ENCODE data around the gene IGFALS. TPM values are rescaled to one million over a fixed set of nuclear protein-coding genes. Genes with fewer than 3 reads are reported as not detected.

IGFALS gene
- total and polyA plus RNA-seq, 4 donors, result 0.84 TPM; not detected in 3

- DNase-seq (no peak), ATAC-seq (ENCODE audit: low FRiP score) (no peak)
- Histone ChIP-seq H3K9me3 (ENCODE audit: control insufficient read depth, low read length) (no peaks in the 10 kb centered on the region), H3K27me3 (ENCODE audit: control insufficient read depth in 1 of 2, insufficient read depth in 2 of 2, low read length in 1 of 2) (no peaks in the 10 kb centered on the region), H3K36me3 (ENCODE audit: control insufficient read depth in 1 of 2, insufficient read depth in 2 of 2, low read length in 1 of 2) (peaks cover 0 to 7% of the 10 kb centered on the region in 2 donors), H3K4me1 (ENCODE audit: control insufficient read depth in 1 of 2, insufficient read depth in 2 of 2, low read length in 2 of 2) (no peaks in the 10 kb centered on the region), H3K4me3 (ENCODE audit: low read length in 2 of 2) (no peak overlapping the region), H3K27ac (ENCODE audit: low read depth in 1 of 2, low read length in 2 of 2) (no peak overlapping the region)
- WGBS, 2 donors, result 88 to 92% methylated on average over 20 to 22 of the region's 22 CpGs
- intact Hi-C loops (cut with DNase I), result no loop called here
These were observed 16.5 kb downstream of the IGFALS start for GRCh38 chr16:1776991-1777374.

- no peaks in the 10 kb centered on the region for H3K9me3 ChIP-seq (ENCODE audit: control insufficient read depth, low read length)
- H3K36me3 ChIP-seq (ENCODE audit: control insufficient read depth in 1 of 2, insufficient read depth in 2 of 2, low read length in 1 of 2), result peaks cover 0 to 7% of the 10 kb centered on the region in 2 donors
- no peaks in the 10 kb centered on the region for H3K4me1 ChIP-seq (ENCODE audit: control insufficient read depth in 1 of 2, insufficient read depth in 2 of 2, low read length in 2 of 2)
- WGBS, 2 donors, result 81 to 84% methylated on average over 13 of the region's 13 CpGs
- H3K27me3 ChIP-seq (ENCODE audit: control insufficient read depth in 1 of 2, insufficient read depth in 2 of 2, low read length in 1 of 2), result no peaks in the 10 kb centered on the region
- ATAC-seq (ENCODE audit: low FRiP score) (no peak), DNase-seq (no peak)
- H3K4me3 ChIP-seq (ENCODE audit: low read length in 2 of 2), result no peak overlapping the region
- H3K27ac ChIP-seq (ENCODE audit: low read depth in 1 of 2, low read length in 2 of 2), result no peak overlapping the region
- intact Hi-C loops (cut with DNase I), result no loop called here
These were observed 16.9 kb downstream of the IGFALS start for GRCh38 chr16:1776672-1776955.

- Histone ChIP-seq H3K9me3 (ENCODE audit: control insufficient read depth, low read length) (no peaks in the 10 kb centered on the region), H3K4me3 (ENCODE audit: low read length in 2 of 2) (no peak overlapping the region), H3K27ac (ENCODE audit: low read depth in 1 of 2, low read length in 2 of 2) (no peak overlapping the region), H3K27me3 (ENCODE audit: control insufficient read depth in 1 of 2, insufficient read depth in 2 of 2, low read length in 1 of 2) (no peaks in the 10 kb centered on the region), H3K36me3 (ENCODE audit: control insufficient read depth in 1 of 2, insufficient read depth in 2 of 2, low read length in 1 of 2) (peaks cover 0 to 7% of the 10 kb centered on the region in 2 donors), H3K4me1 (ENCODE audit: control insufficient read depth in 1 of 2, insufficient read depth in 2 of 2, low read length in 2 of 2) (no peaks in the 10 kb centered on the region)
- no peak for DNase-seq
- ATAC-seq (ENCODE audit: low FRiP score), result no peak
- 80% methylated on average over 28 of the region's 28 CpGs for WGBS, 2 donors
- intact Hi-C loops (cut with DNase I), result no loop called here
These were observed 17.4 kb downstream of the IGFALS start for GRCh38 chr16:1775846-1776671.

- H3K9me3 ChIP-seq (ENCODE audit: control insufficient read depth, low read length), result no peaks in the 10 kb centered on the region
- H3K4me3 ChIP-seq (ENCODE audit: low read length in 2 of 2), result no peak overlapping the region
- WGBS, 2 donors, result 86% methylated on average over 30 of the region's 30 CpGs
- ATAC-seq (ENCODE audit: low FRiP score) (no peak), DNase-seq (no peak)
- H3K4me1 ChIP-seq (ENCODE audit: control insufficient read depth in 1 of 2, insufficient read depth in 2 of 2, low read length in 2 of 2), result no peaks in the 10 kb centered on the region
- no peaks in the 10 kb centered on the region for H3K27me3 ChIP-seq (ENCODE audit: control insufficient read depth in 1 of 2, insufficient read depth in 2 of 2, low read length in 1 of 2)
- H3K27ac ChIP-seq (ENCODE audit: low read depth in 1 of 2, low read length in 2 of 2), result no peak overlapping the region
- H3K36me3 ChIP-seq (ENCODE audit: control insufficient read depth in 1 of 2, insufficient read depth in 2 of 2, low read length in 1 of 2), result peaks cover 0 to 7% of the 10 kb centered on the region in 2 donors
- intact Hi-C loops (cut with DNase I), result no loop called here
These were observed 18.3 kb downstream of the IGFALS start for GRCh38 chr16:1775006-1775845.

GRCh38 chr16:1774448-1774780, 19.1 kb downstream of the IGFALS start:
- Histone ChIP-seq H3K27ac (ENCODE audit: low read depth in 1 of 2, low read length in 2 of 2) (no peak overlapping the region), H3K36me3 (ENCODE audit: control insufficient read depth in 1 of 2, insufficient read depth in 2 of 2, low read length in 1 of 2) (peaks cover 0 to 7% of the 10 kb centered on the region in 2 donors), H3K4me3 (ENCODE audit: low read length in 2 of 2) (no peak overlapping the region), H3K9me3 (ENCODE audit: control insufficient read depth, low read length) (no peaks in the 10 kb centered on the region), H3K4me1 (ENCODE audit: control insufficient read depth in 1 of 2, insufficient read depth in 2 of 2, low read length in 2 of 2) (no peaks in the 10 kb centered on the region), H3K27me3 (ENCODE audit: control insufficient read depth in 1 of 2, insufficient read depth in 2 of 2, low read length in 1 of 2) (no peaks in the 10 kb centered on the region)
- intact Hi-C loops (cut with DNase I), result loop anchor here in 1 of 2 donors (5.0 kb wide), 1 partner anchor 67 kb away; the partner anchor contains the start of gene MAPK8IP3
- no peak for DNase-seq
- 85 to 86% methylated on average over 7 of the region's 7 CpGs for WGBS, 2 donors
- ATAC-seq (ENCODE audit: low FRiP score), result no peak

- H3K9me3 ChIP-seq (ENCODE audit: control insufficient read depth, low read length), result no peaks in the 10 kb centered on the region
- H3K4me1 ChIP-seq (ENCODE audit: control insufficient read depth in 1 of 2, insufficient read depth in 2 of 2, low read length in 2 of 2), result no peaks in the 10 kb centered on the region
- intact Hi-C loops (cut with DNase I), result loop anchor here in 1 of 2 donors (5.0 kb wide), 1 partner anchor 67 kb away; the partner anchor contains the start of gene MAPK8IP3
- H3K27me3 ChIP-seq (ENCODE audit: control insufficient read depth in 1 of 2, insufficient read depth in 2 of 2, low read length in 1 of 2), result no peaks in the 10 kb centered on the region
- peaks cover 0 to 7% of the 10 kb centered on the region in 2 donors for H3K36me3 ChIP-seq (ENCODE audit: control insufficient read depth in 1 of 2, insufficient read depth in 2 of 2, low read length in 1 of 2)
- H3K4me3 ChIP-seq (ENCODE audit: low read length in 2 of 2), result peak overlapping the region; percentile 78 to 86
- 15% methylated on average over 45 of the region's 45 CpGs for WGBS, 2 donors
- no peak for DNase-seq
- H3K27ac ChIP-seq (ENCODE audit: low read depth in 1 of 2, low read length in 2 of 2), result peak overlapping the region in 1 of 2 donors; percentile 25
- ATAC-seq (ENCODE audit: low FRiP score), result no peak
These were observed 19.6 kb downstream of the IGFALS start for GRCh38 chr16:1773703-1774447.

GRCh38 chr16:1772908-1773702, 20.4 kb downstream of the IGFALS start, which contains the start of gene MRPS34:
MRPS34 (minus strand) TSS chr16:1773134; CDS start chr16:1773119, 15 bp downstream.
- peak; percentile 78 for ATAC-seq (ENCODE audit: low FRiP score)
- Histone ChIP-seq H3K9me3 (ENCODE audit: control insufficient read depth, low read length) (no peaks in the 10 kb centered on the region), H3K4me3 (ENCODE audit: low read length in 2 of 2) (peak within 1 kb of the TSS; percentile 80 to 86), H3K36me3 (ENCODE audit: control insufficient read depth in 1 of 2, insufficient read depth in 2 of 2, low read length in 1 of 2) (peaks cover 0 to 7% of the 10 kb centered on the region in 2 donors), H3K27ac (ENCODE audit: low read depth in 1 of 2, low read length in 2 of 2) (peak within 1 kb of the TSS in 1 of 2 donors; percentile 55), H3K27me3 (ENCODE audit: control insufficient read depth in 1 of 2, insufficient read depth in 2 of 2, low read length in 1 of 2) (no peaks in the 10 kb centered on the region), H3K4me1 (ENCODE audit: control insufficient read depth in 1 of 2, insufficient read depth in 2 of 2, low read length in 2 of 2) (no peaks in the 10 kb centered on the region)
- intact Hi-C loops (cut with DNase I), result loop anchor here in 1 of 2 donors (5.0 kb wide), 1 partner anchor 66 kb away; the partner anchor contains the start of gene MAPK8IP3
- DNase-seq, result peak; percentile 89 to 94
- WGBS, 2 donors, result 1% methylated on average over 77 to 108 of the region's 108 CpGs
